Fibroblast of the aortic adventitia (primary cell): ENCODE results near the gene TPD52L2. TPM values are rescaled to one million over a fixed set of nuclear protein-coding genes. Genes with fewer than 3 reads are reported as not detected.

Experiments
- DNase-seq: peaks from one replicate; pipeline ENCODE4 v3.0.0-alpha.2; 2010; ENCODE audit warnings: low read depth
- H3K4me3 ChIP-seq: 2 replicates; pipeline ENCODE4 v1.5.1; 2011; ENCODE audit warnings: low read depth, mild to moderate bottlenecking, control low read depth, low read length, moderate library complexity
- total RNA-seq: library from RNA; depleted of rRNA; stranded (reverse); fragments of >200 nt; gene quantifications from 2 replicates; pipeline ENCODE4 v1.2.3, GENCODE V29; 2012; ENCODE audit warnings: low replicate concordance
- TF ChIP-seq, protein P1 (sequence below): IDR thresholded peaks from 2 replicates; pipeline ENCODE4 v1.5.1; 2011; ENCODE audit warnings: mild to moderate bottlenecking, low read length, control low read depth, inconsistent platforms; ENCODE audit not compliant: insufficient read depth

Gene TPD52L2
- total RNA-seq, 1 donor = 136 TPM

DNA sequence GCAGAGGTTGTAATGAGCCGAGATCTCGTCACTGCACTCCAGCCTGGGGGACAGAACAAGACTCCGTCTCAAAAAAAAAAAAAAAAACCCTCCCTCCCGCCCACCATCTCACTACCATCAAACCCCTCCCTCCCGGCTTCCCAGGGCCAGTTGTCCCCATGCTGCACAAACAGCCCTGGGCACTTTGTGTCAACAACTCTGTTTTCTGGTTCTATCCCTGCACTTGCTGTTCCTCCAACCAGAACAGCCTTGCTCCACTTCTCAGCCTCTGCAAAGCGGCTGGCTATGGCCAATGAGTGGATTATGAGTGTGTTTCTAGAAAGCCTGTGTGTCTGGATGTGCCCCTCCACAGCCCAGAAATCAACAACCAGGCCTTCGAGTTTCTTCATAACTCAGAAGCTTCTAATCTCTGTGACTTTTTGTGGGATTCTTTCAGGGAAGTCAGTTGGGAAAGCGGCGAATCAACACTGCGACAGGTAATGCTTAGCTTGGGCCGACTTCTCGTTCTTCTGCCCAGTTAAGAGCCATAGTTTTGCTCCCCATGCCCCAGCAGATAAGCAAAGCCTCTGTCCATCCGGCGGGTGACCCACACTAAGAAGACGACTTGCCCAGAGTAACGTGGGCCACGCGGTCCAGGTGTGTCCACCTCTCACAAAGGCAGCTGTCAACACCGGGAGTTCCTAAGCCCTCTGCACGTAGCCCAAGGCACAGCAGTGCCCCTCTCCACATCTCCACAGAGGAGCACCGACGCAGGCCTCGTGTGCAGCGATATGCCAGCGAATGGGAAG is 39.5 kb upstream of the TPD52L2 start:
- DNase-seq = no peak
- TF ChIP-seq, protein P1, sequence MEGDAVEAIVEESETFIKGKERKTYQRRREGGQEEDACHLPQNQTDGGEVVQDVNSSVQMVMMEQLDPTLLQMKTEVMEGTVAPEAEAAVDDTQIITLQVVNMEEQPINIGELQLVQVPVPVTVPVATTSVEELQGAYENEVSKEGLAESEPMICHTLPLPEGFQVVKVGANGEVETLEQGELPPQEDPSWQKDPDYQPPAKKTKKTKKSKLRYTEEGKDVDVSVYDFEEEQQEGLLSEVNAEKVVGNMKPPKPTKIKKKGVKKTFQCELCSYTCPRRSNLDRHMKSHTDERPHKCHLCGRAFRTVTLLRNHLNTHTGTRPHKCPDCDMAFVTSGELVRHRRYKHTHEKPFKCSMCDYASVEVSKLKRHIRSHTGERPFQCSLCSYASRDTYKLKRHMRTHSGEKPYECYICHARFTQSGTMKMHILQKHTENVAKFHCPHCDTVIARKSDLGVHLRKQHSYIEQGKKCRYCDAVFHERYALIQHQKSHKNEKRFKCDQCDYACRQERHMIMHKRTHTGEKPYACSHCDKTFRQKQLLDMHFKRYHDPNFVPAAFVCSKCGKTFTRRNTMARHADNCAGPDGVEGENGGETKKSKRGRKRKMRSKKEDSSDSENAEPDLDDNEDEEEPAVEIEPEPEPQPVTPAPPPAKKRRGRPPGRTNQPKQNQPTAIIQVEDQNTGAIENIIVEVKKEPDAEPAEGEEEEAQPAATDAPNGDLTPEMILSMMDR = no peak
- no peak overlapping the region for H3K4me3 ChIP-seq

- no peak for DNase-seq
- no peak overlapping the region for H3K4me3 ChIP-seq
- TF ChIP-seq, protein P1 = no peak
Measured at GRCh38 chr20:63826753-63827152, 38.3 kb upstream of the TPD52L2 start.

GRCh38 chr20:63828124-63828523 is 36.9 kb upstream of the TPD52L2 start:
- no peak for DNase-seq

DNA sequence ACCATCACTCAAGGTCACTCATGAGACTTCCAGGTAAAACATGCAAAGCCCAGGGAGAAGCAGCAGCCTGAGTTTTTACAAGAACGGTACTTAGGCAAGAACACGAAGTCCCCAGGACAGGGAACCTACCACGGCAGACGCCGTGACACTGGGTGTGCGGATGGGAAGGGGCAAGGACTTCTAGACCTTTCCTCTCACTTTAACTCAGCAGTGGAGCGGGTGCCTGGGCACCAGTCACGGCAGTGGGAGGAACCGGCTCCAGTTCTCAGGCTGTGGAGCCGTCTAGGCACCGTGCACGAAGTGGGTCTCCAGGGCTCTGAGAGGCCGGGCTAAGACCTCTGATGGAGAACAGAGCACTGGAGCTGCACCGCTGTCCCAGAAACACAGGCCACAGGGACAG is 36.5 kb upstream of the TPD52L2 start:
- TF ChIP-seq, protein P1 = no peak
- no peak overlapping the region for H3K4me3 ChIP-seq
- no peak for DNase-seq

More at GRCh38 chr20:63828124-63828523, 36.9 kb upstream of the TPD52L2 start:
- no peak overlapping the region for H3K4me3 ChIP-seq
- TF ChIP-seq, protein P1 = no peak

DNA sequence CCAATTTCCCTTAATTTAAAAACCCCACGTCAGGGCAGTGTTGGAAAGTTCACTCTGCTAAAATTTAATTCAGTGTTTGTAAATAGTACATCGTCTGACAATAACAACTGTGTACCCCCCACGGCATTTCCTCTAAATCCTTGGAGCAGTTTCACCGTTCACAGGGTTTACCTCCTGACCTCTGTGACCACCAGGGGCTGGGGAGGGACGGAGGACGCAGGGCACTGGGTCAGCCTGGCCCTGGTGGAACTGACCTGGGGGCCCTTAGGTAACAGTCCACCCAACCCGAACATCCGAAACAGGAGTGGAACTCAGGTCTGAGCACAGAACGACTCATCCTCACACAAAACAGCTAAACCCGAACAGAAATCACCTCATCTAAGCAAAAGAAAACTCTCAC is 36.1 kb upstream of the TPD52L2 start:
- TF ChIP-seq, protein P1 = no peak
- DNase-seq = no peak
- H3K4me3 ChIP-seq = no peak overlapping the region

DNA sequence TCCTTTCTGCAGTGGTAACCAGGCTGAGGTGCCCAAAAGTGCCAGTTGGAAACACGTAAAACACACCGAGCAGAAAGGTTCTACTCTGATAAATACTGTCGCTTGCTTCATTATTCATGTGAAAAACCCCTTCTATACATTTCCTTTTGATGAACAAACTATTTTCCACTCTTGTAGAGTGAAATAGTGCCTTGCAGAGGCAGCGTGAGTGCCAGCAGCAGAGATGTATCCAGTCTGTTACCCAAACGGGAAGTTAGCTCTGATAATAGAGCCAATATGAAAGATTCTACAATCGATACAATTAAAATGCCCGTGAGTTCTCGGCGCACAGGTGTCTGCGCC is 35.5 kb upstream of the TPD52L2 start:
- no peak for DNase-seq
- H3K4me3 ChIP-seq = peak overlapping the region; percentile 62
- TF ChIP-seq, protein P1 = no peak
